ENCODE results near the gene TNIK.

- TF ChIP-seq CTCF (IDR thresholded peaks at IDR 0.05 in 8 of 11, conservative IDR thresholded peaks at IDR 0.05 in 3 of 11): no peak
- no peak for TF ChIP-seq POLR2A (IDR thresholded peaks at IDR 0.05)
Measured at GRCh38 chr3:171402281-171402680, 57.9 kb downstream of the TNIK start.
